Breast epithelium (tissue), 3 donors: ENCODE results near the gene C1QTNF8.

Source experiments
- POLR2A ChIP-seq: fragments of 450-650 bp; IDR thresholded peaks from one replicate; pipeline ENCODE4 v1.6.1; 2016; ENCODE audit warnings: antibody characterized with exemption, mild to moderate bottlenecking, moderate library complexity
- POLR2AphosphoS5 ChIP-seq, 3 donors: sonication (generic); formaldehyde crosslinking; IDR thresholded peaks; one replicate each; pipeline ENCODE4 v1.6.1; 2017; ENCODE audit warnings: antibody characterized with exemption in 3 of 3
- TF ChIP-seq, protein P1 (sequence below), 3 donors: fragments of 450-650 bp; IDR thresholded peaks; one replicate each; pipeline ENCODE4 v1.5.1; 2016 to 2017; ENCODE audit warnings: antibody characterized with exemption in 3 of 3, mild to moderate bottlenecking in 3 of 3, moderate library complexity in 3 of 3

DNA sequence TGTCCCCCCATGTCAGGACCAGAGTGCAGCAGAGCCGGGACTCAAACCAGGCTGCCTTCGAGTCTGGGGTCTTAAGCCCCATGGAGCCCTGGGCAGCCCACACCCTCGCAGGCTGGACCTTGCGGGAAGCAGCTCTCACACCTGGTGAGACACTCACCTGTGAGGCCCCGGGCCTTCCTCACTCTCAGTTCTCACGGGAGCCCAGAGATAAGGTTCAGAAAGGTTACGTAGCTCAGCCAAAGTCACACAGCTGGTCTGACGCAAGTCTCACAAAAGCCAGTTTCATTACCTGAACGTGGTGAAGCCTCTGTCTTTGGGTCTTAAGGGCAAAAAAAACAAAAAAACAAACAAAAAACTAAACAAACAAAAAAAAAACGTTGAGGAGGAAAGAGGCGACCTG is 56.3 kb downstream of the C1QTNF8 start:
- TF ChIP-seq, protein P1, sequence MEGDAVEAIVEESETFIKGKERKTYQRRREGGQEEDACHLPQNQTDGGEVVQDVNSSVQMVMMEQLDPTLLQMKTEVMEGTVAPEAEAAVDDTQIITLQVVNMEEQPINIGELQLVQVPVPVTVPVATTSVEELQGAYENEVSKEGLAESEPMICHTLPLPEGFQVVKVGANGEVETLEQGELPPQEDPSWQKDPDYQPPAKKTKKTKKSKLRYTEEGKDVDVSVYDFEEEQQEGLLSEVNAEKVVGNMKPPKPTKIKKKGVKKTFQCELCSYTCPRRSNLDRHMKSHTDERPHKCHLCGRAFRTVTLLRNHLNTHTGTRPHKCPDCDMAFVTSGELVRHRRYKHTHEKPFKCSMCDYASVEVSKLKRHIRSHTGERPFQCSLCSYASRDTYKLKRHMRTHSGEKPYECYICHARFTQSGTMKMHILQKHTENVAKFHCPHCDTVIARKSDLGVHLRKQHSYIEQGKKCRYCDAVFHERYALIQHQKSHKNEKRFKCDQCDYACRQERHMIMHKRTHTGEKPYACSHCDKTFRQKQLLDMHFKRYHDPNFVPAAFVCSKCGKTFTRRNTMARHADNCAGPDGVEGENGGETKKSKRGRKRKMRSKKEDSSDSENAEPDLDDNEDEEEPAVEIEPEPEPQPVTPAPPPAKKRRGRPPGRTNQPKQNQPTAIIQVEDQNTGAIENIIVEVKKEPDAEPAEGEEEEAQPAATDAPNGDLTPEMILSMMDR (IDR thresholded peaks at IDR 0.05) = no peak
- TF ChIP-seq POLR2A (no peak), POLR2AphosphoS5 (IDR thresholded peaks at IDR 0.05) (no peak)
